AG04450 (cell line): ENCODE data around the gene CPNE1. TPM values are rescaled to one million over a fixed set of nuclear protein-coding genes. Genes with fewer than 3 reads are reported as not detected.
A peak's percentile ranks its signal among the peaks of the same experiment; 100 is the strongest.
"Not testable (repeated sequence)": the region's sequence is repeated elsewhere in the genome, so short reads cannot be mapped to it uniquely, and the experiment has no call there.

Experiments
- CTCF ChIA-PET: fragments of 300-600, 350-600 bp; formaldehyde crosslinking; extraction: SDS; loops from one replicate; lab custom pipeline; 2022; ENCODE audit warnings: antibody characterized with exemption, inconsistent platforms; lab: Charles Lee
- POLR2A ChIA-PET: fragments of 350-600 bp; formaldehyde crosslinking; extraction: SDS; loops from one replicate; lab custom pipeline; 2021; ENCODE audit warnings: antibody characterized with exemption, inconsistent platforms; lab: Yijun Ruan, JAX
- DNase-seq: peaks from one replicate; pipeline ENCODE4 v3.0.0-alpha.2; 2011; ENCODE audit warnings: low read depth, low spot score
- H3K27ac ChIP-seq: one replicate; pipeline ENCODE4 v1.5.1; 2012; ENCODE audit warnings: low read depth, low read length, control low read depth
- H3K27me3 ChIP-seq: one replicate; pipeline ENCODE4 v1.6.0; 2012; ENCODE audit warnings: low read length; ENCODE audit not compliant: control insufficient read depth, insufficient read depth
- H3K4me3 ChIP-seq: 2 replicates; pipeline ENCODE4 v1.5.1; 2011; ENCODE audit warnings: mild to moderate bottlenecking, low read depth, low read length, control low read depth
- H3K9me3 ChIP-seq: 2 replicates; pipeline ENCODE4 v1.5.1; 2012; ENCODE audit warnings: low read length; ENCODE audit not compliant: control insufficient read depth, insufficient read depth
- CTCF ChIP-seq: IDR thresholded peaks from 2 replicates; pipeline ENCODE4 v1.5.1; 2011; ENCODE audit warnings: low read depth, low read length, control low read depth, inconsistent platforms
- polyA plus RNA-seq: library from polyadenylated mRNA; depleted of rRNA; stranded (reverse); fragments of >200 nt; gene quantifications from 2 replicates; pipeline ENCODE4 v1.2.3, GENCODE V29; 2011

Gene CPNE1
- polyA plus RNA-seq, 1 experiment: 95.1 TPM

- no peak overlapping the region for H3K27ac ChIP-seq
These were observed 33.1 kb upstream of the CPNE1 start for GRCh38 chr20:35697696-35698297.

DNA sequence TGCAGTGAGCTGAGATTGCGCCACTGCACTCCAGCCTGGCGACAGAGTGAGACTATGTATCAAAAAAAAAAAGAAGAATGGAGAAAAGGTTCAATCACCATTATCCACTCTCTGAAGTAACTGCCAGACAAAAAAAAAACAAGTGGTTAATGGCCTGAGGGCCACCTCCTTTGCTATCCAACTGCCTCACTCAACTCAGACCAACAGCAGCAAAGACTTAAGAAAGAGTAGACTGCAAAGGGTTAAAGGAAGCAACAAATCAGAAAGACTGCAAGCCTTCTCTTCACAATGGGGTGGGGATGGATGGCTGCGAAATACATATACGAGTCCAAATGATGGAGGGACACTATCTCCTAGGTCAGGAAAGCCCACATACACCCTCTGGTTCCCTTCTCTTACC lies 31.3 kb upstream of the CPNE1 start:
- TF ChIP-seq CTCF: no peak
- no peak for DNase-seq
- H3K9me3 ChIP-seq: peaks cover 4% of the 10 kb centered on the region; the same call in 1 of the 2 replicates
- POLR2A ChIA-PET: no interaction called here
- CTCF ChIA-PET: no interaction called here
- no peak overlapping the region for H3K4me3 ChIP-seq
- no peak overlapping the region for H3K27ac ChIP-seq
- H3K27me3 ChIP-seq: no peaks in the 10 kb centered on the region

More at GRCh38 chr20:35697696-35698297, 33.1 kb upstream of the CPNE1 start:
- H3K27me3 ChIP-seq: no peaks in the 10 kb centered on the region
- POLR2A ChIA-PET: no interaction called here
- peak overlapping the region; percentile 96 for H3K4me3 ChIP-seq
- DNase-seq: no peak
- peaks cover 4% of the 10 kb centered on the region; the same call in 1 of the 2 replicates for H3K9me3 ChIP-seq
- CTCF ChIA-PET: interaction anchor here (0.6 kb wide), 1 partner anchor 102 kb away, joined by 3 read pairs; no protein-coding TSS in a partner anchor
- TF ChIP-seq CTCF: no peak

DNA sequence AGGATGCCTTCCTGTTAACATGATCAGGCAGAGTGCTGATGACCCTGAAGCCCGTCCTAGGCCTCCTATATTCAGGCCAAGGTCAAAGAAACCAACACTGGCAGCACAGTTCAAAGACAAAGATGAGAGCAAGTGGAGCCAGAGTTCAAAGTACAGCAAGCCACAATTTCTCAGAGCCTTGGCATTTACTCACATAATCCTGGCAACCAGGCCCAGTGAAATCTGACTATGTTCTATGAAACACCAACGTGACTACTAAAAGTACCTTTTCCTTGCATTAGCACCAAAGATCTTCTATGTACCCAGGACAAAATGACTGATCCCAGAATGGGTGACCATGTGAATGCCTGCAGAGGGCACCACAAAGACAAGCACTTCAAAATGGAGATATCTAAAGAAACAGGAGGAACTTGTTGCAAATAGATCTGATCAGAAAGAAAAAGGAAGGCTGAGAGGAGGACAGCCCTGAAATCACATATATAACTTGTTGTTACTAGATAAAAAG lies 30.6 kb upstream of the CPNE1 start:
- Histone ChIP-seq H3K27me3 (no peaks in the 10 kb centered on the region), H3K4me3 (no peak overlapping the region), H3K27ac (no peak overlapping the region), H3K9me3 (peaks cover 4% of the 10 kb centered on the region; the same call in 1 of the 2 replicates)
- DNase-seq: no peak
- ChIA-PET CTCF (no interaction called here), POLR2A (no interaction called here)
- TF ChIP-seq CTCF: no peak

GRCh38 chr20:35690265-35690664 lies 25.6 kb upstream of the CPNE1 start:
- no peaks in the 10 kb centered on the region; the same call in 1 of the 2 replicates for H3K9me3 ChIP-seq
- ChIA-PET POLR2A (no interaction called here), CTCF (no interaction called here)
- no peak overlapping the region for H3K27ac ChIP-seq
- no peak overlapping the region for H3K4me3 ChIP-seq
- no peak for TF ChIP-seq CTCF
- DNase-seq: no peak
- no peaks in the 10 kb centered on the region for H3K27me3 ChIP-seq

GRCh38 chr20:35686872-35687271 lies 22.2 kb upstream of the CPNE1 start:
- H3K9me3 ChIP-seq, H3K4me3 ChIP-seq, DNase-seq, H3K27me3 ChIP-seq, CTCF ChIA-PET, H3K27ac ChIP-seq: not testable (repeated sequence)
- POLR2A ChIA-PET: interaction anchor here (0.6 kb wide), 2 partner anchors 11 to 129 kb away, joined by 3 to 4 read pairs; no protein-coding TSS in a partner anchor

- POLR2A ChIA-PET: interaction anchor here (0.6 kb wide), 1 partner anchor 12 kb away, joined by 7 read pairs; no protein-coding TSS in a partner anchor
- H3K27me3 ChIP-seq, H3K27ac ChIP-seq, DNase-seq, H3K9me3 ChIP-seq, H3K4me3 ChIP-seq, CTCF ChIA-PET: not testable (repeated sequence)
These were observed 20.7 kb upstream of the CPNE1 start for GRCh38 chr20:35685368-35685767.
